Daoy (cell line): ENCODE data around the gene LEFTY1. TPM values are rescaled to one million over a fixed set of nuclear protein-coding genes. Genes with fewer than 3 reads are reported as not detected.
"Not testable (repeated sequence)": the region's sequence is repeated elsewhere in the genome, so short reads cannot be mapped to it uniquely, and the experiment has no call there.

Experiments used
- DNase-seq: peaks from one replicate; pipeline ENCODE4 v3.0.0-alpha.2; 2015; ENCODE audit warnings: low read depth
- total RNA-seq: library from RNA; depleted of rRNA; stranded (reverse); fragments of >200 nt; shearing (Covaris generic); gene quantifications from 2 replicates; pipeline ENCODE4 v1.2.3, GENCODE V29; 2014

The LEFTY1 gene
- total RNA-seq, 1 experiment from 2014 or later = not detected

DNA sequence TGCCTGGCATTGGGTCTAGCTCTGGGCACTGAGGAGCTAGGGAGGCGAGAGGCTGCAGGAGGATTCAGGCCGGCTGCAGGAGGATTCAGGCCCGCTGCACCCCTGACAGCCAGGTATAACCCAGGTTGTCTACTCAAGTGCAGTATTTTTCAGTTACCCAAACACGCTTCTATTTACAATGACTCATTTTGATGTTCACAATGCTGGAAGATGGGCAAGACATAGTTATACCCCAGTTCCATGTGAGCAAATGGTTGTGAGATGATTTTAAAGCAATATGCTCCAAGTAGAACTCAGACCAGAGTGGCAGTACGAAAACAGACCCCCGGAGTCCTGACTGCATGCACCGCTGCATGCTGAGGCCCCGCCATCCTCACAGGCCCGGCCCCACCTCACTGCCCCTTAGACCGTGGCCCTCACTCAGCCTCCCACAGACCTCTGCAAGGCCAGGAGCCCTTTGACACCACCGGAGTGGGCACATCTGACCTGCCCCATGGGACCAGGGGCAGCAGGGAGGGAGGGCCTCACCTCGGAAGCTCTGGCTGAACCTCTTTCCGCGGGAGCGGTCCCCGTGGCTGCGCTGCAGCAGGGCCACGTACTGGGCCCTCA lies 553 bp downstream of the LEFTY1 start:
- DNase-seq = no peak

DNA sequence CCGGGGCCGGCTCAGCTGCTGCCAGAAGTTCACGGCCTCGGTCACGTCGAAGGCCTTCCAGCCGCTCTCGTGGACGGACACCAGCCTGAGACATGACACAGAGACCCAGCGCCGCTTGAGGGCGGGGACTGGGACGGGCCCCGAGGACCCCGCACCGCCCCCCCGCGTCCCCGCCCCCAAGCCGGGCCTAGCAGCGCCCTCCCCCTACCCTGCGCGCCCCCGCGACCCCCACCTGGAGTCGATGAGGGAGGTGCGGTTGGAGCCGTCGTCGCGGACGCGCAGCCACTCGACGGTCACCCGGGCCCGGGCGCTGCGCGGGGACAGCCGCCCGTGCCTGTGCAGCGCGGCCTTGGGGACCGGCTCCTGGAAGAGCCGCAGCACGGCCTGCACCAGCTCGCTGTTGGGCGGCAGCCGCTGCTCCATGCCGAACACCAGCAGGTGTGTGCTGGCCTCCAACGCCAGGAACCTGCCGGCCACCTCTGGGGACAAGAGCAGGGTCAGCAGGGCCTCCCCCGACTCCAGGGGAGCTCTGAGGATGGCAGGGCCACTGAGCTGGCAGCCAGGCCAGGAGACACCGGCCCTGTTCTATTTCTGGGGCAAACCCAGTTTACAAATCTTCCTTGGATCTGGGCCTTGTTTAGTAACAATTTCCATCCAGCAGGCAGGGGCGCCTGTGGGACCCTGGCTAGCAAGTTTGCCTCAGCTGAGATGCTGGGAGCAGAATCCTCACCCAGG lies 1.2 kb downstream of the LEFTY1 start:
- not testable (repeated sequence) for DNase-seq

DNA sequence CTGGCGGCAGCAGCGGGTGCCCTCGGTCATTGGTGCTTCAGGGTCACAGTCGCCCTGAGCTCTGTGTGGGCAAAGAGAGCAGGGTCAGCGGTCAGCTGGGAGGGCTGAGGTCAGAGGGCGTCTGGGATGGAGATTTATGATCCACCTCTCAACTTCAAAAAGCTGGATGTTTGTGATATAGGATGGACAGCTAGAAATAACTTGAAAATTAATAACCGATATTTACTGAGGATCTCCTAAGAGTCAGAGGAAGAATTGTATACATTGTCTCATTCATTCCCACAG lies 2.0 kb downstream of the LEFTY1 start:
- DNase-seq = no peak

DNA sequence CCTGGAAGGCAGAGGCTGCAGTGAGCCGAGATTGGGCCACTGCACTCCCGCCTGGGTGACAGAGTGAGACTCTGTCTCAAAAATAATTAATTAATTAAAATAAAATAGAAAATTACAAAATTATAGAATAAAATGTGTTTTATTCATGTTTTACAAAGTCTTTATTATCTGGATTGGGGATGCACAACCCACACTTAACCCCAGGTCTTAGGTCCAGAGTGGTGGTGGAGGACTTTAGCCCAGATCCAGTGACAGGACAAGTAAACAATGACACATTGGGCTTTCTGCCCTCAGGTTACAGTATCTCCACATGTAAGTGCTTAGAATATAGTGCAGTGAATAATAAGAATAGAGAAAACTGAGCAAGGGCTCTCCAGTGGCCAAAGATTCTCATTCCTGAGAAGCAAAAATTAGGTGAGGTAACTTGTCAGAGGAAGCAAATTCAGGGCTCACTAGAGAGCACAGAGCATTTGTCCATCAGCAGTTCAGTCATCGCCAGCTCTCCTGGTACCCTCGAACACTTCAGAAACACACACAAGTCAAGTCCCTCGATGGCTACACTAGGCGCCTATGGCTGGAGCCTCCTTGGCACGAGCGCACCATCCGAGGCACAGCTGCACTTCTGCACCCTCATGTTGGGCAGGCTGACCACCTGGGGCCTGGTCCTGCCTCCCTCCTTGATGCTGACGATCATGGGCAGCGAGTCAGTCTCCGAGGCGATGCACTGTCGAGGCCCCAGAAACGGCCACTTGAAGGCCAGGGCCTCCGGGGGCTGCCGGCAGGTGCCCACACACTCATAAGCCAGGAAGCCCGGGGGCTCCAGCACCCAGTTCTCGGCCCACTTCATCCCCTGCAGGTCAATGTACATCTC lies 2.6 kb downstream of the LEFTY1 start:
- no peak for DNase-seq

DNA sequence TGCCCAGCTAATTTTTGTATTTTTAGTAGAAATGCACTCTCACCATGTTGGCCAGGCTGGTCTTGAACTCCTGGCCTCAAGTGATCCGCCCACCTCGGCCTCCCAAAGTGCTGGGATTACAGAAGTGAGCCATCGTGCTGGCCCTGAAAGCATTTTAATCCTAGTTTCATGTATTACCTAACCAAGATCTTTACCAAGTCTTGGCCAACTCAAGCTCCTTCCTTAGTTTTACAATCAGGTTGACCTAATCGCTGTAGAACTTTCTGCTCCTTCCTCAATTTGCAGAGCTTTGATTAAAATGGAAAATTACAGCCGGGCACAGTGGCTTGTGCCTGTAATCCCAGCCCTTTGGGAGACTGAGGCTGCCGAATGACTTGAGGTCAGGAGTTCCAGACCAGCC lies 3.6 kb downstream of the LEFTY1 start:
- DNase-seq = no peak

DNA sequence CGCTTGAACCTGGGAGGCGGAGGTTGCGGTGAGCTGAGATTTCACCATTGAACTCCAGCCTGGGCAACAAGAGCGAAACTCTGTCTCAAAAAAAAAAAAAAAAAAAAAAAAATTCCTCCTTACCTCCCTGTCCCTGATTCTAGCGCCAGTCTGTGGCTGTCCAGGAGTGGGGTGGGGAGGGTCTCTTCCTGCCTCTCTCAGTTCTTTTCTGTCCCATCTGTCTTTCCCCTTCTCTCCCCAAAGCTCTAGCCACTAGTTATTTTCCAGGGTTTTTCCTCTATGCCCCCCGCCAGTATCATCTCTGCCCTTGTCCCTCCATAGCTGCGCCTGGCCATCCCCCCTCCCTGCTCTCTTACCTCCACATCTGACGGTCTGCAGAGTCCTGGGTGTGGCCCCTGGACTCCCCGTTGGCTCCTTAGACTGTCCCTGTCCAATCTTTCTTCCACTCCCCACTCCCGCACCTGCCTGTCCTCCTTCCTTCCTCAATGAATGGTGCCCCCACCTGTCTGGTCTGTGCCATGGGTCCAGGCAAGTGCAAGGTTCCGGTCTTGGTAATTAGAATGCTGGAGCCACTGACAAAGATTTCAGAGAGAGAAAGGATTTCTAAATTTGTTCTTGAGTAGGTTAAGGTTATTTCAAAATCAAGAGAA lies 5.2 kb downstream of the LEFTY1 start:
- no peak for DNase-seq

DNA sequence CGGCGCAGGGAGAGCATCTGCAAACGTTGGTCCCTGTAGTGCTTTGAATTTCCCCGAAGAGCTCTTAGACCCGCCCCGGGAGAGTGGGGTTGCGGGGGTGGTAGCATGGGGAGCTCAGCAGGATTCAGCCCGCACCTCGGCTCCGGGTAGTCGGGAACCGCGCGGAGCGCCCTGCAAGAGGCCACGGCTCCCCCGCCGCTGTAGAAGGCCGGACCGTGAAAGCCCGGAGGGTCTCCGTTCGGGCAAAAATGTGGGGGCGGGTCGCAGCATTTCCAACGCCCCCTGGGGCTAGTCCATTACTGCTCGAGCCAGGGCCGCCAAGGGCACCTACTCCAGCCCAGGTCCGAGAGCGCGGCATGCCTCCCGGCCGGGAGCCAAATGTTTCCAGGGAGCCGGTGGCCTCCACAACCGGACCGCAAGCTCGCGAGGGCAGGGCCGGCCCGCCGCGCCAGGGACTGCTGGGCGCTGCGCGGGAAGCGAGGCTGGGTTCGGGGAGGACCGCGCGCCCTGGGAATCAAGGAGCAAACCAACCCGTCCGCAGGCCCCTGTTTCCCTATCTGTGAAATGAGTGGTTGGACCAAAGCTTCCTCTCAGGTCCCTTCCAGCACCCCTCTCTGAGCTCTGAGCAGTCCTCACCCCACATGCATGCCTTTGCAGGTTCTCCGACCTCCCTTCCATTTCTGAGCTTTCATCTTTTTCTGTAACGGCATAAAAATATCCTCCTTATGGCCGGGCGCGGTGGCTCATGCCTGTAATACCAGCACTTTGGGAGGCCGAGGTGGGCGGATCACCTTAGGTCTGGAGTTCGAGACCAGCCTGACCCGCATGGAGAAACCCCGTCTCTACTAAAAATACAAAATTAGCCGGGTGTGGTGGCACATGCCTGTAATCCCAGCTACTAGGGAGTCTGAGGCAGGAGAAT lies 6.0 kb downstream of the LEFTY1 start:
- DNase-seq = peak; percentile 50

DNA sequence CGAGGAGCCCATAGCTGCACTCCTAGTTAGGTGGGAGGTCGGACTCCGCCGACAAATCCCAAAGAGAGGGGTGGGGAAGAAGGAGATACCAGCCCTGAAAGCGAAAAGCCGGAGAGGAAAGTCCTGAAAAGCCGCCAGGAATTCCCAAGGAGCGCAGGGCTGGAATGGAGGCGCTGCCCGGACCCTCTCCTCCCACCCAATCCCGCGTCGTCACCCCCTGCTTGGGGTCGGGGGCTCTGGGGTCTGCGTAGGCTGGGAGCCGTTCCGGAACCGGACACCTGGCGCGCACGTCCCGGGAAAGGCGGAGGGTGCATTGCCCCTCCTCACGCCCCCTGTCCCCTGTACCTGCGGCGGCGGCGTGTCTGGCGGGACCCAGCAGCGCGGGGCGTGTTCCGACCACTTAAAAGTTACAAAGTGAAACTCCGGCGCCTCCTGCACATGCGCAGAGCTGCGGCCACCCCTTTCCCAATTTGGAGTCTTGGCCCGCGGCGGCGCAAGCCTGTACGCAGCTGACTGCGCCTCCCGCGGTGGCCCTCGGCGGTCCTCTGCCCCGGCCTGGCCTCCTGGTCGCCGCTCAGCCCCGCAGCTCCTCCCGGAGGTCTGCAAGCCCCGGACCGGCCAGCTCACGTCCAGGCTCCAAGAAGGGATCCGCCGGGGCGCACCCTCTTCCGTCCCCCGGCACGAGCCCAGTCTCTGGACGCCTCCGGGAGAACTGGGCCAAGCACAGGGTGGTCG lies 6.8 kb downstream of the LEFTY1 start, which contains the start of gene TMEM63A:
TSS of gene TMEM63A (minus strand) at position 422 of the 735 bp plus-strand sequence. CDS start 4,800 bp downstream, outside the sequence.
- peak; percentile 88 for DNase-seq

DNA sequence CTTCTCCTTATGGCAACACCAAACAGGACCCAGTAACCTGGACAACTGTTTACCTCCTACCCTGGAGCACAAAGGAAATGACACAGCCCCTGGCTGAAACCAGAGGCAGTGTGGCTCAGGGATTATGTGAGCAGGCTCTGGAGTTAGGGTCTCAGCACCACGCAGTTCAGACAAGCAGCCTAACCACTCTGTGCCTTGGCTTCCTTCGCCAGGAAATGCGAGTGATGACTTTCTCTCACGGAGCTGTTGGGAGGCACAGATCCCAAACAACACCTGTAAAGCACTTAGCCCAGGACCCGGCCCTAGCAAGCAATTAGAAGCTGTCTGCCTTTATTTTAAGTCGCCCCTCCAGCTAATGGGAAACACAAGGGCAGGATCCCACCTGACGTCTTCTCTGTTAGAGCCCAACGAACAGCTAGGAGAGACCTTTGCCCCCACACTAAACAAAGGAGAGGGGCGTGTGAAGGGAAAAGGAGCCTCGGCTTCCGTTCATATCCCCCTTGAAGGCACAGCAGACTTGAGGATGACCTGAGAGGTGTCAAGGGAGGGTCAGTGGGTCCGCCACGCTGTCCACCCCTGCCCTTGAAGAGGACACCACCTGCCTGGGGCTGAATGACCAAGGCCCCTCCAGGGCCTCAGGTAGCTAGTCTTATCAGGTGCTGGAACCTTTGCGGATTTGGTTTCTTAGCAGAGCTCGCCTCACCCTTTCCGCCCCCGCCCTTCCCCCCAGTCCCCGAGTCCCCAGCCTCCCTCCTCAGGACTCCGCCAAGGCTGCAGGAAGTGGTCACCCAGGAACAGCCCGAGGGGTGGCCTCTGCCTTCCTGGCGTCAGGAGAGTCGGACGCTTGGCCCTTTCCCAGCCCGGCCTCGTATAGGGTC lies 7.6 kb downstream of the LEFTY1 start:
- peak; percentile 75 for DNase-seq

DNA sequence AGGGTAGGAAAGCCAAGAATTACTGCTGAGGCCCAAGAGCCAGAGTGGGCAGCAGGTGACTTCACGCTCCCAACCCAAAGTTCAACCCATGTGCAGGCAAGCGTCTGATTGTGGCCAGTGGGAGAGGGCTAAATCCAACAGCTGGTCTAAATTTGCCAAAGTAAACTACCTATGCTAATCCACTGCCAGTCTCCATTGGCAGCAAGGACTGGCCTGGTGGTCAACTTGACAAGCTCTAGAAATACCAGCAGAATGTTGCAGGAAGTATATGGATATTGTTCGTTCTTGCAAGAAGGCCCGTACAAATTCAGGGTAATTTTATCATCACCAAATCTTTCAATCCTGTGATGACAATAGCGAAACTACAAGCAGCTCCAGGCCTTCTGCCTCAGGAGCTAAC lies 8.3 kb downstream of the LEFTY1 start:
- DNase-seq = no peak

DNA sequence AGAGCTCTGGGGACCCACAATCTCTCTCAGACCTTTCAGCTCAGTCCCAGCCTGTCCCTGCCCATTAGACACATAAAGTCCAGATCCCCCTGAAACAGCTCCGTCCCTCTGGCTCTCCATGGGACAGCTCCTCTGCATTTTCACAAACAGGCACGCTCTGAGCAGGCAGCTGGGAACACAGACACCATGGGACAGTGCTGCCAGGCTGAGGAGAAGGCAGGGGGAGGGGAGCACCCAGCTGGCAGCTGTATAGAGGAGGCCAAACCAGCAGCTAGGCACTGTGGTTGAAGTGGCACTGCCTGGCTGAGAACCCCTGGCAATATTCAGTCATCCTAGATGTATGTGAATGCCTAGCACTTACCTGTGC lies 8.7 kb downstream of the LEFTY1 start:
- no peak for DNase-seq

DNA sequence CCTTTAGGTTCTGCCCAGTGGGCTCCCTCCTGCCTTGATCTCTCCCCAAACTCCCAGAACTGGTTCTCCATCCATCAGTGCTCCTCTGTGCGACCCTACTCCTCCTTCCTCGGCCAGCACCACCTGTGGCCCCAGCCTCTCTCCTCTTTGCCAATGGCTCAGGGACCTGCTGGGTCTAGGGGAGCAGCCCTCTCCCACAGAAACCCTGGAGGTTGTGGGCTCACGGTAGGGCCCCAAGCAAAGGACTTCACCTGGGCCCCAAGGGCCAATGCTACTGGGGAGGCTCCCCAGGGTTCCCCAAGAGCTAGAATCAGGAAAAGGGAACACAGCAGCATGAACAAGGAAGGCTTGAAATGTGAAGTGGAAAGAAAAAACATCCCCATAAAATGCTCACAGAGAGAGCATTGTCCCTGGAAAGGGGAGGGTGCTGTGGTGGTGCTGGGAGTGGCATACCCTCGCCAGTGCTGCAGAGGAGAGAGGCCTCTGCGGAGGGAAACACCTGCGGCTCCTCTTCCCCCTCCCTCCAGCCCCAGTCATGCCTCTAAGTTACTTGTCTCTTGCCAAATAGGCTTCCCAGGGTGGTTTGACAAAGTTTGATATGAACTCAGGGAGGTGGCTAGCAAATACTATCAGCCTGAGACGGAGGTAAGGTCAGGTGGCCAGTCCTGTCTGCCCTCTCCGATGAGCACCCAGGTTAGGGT lies 9.3 kb downstream of the LEFTY1 start:
- DNase-seq = no peak

DNA sequence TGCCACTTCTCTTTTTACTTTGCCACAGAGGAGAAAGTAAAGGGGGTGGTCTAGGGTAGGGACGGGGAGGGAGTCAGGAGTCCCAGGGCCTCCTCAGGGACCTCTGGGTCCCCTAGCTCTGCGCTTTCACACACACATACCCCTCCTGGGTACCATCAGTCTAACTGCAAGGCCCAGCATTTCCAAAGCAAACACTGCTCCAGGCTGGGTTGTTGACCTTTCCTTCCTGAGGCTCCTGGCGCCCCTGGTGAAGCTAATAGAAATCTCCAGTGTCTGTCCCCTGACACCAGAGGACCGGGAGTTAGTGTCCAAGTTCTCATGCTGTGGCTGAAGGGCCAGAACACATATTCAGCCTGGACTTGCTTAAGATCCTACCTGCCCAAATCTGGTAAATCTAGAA lies 10.7 kb downstream of the LEFTY1 start:
- DNase-seq = no peak

DNA sequence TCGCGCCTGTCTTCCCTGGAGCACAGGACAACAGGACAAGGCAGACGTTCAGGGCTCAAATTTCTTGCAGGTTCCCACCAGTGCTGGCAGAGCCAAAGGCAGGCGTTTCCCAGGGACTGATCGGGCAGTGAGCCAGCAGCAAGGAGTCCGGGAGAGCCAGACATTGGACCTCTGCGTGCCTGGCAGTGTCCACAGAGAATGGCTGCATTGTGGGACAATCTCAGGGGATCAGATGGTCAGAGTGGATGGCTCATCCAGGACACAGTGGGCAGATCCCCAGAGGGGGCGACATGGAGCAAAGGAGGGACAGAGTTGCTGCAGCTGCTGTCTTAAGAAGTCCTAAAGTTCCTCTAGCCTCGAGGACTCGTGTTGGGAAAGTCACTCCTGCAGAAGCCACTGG lies 11.4 kb downstream of the LEFTY1 start:
- no peak for DNase-seq

DNA sequence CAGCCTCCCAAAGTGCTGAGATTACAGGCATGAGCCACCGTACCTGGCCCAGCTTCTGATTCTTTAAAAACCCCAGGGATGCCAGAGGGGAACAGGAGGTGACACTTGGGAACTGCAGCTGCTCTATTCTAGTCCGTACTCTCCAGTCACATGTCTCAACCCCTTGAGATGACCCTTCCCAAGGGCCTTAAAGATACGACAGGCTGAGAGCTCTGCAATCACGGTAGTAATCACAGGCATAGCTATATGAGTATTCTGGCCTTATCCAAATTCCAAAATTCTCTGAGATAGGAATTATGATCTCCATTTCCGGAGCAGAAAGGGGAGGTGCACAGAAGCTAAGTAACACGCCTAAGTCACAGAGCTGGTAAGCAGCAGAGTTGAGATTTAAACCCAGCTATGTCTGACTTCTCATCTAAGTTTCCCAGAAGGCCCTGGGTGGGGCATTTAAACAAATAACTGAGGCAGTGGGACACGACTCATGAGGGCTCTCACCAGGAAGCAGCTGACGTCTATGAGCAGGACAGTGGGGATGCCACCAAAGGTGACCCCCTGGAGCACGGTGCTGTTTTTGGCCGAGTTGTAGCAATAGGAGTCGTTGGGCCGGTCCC lies 11.9 kb downstream of the LEFTY1 start:
- DNase-seq = no peak

DNA sequence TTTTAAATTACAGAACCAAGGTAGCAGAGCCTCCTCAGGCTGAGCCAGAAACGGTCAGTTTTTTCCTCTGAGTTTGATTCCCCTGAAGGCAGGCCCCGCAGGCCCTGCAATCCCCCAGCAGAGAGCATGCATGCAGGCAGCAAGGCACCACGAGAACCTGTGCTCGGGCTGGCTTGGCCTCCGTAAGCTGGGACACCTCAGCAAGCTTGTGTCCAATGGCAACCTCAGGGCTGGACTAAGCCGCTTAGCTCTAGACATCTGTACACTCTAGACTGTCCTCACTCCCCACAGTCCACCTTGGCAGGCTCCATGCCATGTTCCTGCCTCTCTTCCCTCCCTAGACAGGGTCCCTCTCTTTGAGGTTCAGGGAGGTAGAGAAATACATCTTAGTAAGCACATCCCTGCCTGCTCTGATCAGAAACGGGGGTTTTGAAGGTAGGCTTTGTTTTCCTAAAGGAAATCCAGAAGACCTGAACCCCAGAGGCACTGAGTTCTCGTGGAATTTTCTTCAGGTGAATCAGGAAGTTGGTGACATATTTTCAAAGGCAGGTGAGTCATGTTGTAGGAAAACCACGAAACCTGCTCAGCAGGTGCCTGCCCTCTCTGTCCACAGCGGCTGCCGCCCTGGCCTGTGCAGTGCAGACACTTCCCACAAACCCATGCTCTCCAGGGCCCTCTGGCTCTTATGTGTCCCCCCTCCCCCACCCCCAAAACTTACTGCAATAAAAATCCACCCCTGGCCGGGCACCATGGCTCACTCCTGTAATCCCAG lies 13.7 kb downstream of the LEFTY1 start:
- no peak for DNase-seq

DNA sequence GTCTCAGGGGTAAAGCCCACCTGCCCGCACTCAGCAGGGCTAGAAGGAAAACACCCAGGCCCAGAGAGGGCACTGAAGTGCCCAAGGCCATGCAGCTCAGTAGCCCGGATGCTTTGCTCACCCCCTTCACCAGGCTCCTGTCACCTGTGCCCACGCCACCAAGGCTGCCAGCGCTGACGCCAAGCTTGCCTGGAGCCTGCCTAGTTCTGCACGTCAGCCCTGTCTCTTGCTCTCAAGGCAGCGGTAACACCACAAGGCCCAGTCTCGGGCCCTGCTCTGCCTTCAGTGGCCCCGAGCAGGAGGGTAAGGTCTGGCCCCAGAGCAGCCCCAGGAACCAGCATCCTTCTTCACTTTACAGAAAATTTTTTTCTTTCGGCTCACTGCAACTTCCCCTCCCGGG lies 14.5 kb downstream of the LEFTY1 start:
- DNase-seq = no peak
